Posterior cingulate gyrus (tissue), 11 donors: ENCODE results near the gene HNRNPF.

Experiments
- DNase-seq, 10 donors: peaks; one replicate each; pipeline versions ENCODE4 v3.0.0 to v3.0.0-alpha.2; 2020 to 2021; ENCODE audit warnings: mixed read lengths in 3 of 10
- intact Hi-C: fragments of 100-400 bp; cut with DNase I; formaldehyde crosslinking; loops from one replicate; pipeline ENCODE4 v1.15.1; 2023

HNRNPF gene

DNA sequence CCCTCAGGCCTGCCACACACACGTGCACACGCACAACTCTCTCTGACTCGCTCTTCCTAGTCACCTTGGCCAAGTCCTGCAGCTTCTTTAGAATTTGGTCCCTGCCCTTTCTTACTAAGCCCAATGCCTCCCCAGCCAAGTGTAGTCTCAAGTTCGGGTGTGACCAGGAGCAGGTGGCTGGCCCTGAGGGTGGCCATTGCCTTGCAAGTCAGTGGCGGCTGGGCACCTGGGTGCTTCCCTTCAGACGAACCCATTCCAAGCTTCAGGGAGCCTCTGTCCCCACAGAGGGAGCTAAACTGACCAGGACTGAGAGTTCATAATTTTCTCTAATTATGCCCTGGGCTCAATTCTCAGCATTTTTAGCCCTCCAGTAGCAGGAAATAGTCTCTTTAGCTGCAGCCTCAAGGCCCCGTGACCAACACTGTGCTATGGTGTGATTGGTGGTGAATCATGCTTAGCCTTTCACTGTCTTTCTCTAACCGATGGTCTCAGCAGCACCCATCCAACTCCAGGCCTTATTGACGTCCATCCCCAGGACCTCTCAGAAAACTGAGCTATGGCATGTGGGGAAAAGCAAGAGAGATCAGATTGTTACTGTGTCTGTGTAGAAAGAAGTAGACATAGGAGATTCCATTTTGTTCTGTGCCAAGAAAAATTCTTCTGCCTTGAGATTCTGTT, 72.2 kb downstream of the HNRNPF start:
- DNase-seq: peak in 3 of 10 donors; percentile 25 to 61 (median 57)
- intact Hi-C loops: no loop called here

DNA sequence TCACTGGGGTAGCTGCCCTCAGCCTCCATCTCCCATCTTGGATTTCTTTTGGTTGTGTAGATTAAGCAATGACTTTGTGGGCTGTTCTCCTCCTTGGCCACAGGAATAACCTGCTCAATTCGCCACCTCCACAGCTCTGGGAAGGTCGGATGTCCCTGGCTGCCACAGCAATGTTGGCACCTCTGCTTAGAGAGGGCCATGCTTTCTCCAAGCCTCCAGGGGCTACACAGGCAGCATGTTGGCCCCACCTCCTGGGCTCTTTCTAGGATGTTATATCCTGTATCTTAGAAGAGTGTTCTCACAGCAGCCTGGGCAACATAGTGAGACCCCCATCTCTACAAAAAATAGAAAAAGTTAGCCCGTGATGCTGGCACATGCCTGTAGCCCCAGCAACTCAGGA, 72.9 kb downstream of the HNRNPF start:
- peak in 3 of 10 donors; percentile 2 to 62 (median 29) for DNase-seq
- intact Hi-C loops: no loop called here
